Left renal pelvis (tissue), 4 donors: ENCODE measurements around the gene NBL1. TPM values are rescaled to one million over a fixed set of nuclear protein-coding genes. Genes with fewer than 3 reads are reported as not detected.
A peak's percentile ranks its signal among the peaks of the same experiment; 100 is the strongest.

Experiments
- DNase-seq, 4 donors: peaks; one replicate each; pipeline ENCODE4 v3.0.0-alpha.2; 2013; ENCODE audit warnings: low read depth in 4 of 4, low spot score in 3 of 4
- polyA plus RNA-seq, 4 donors: library from polyadenylated mRNA; unstranded; fragments of 120-200 nt; gene quantifications; one replicate each; pipeline ENCODE4 v1.2.1, GENCODE V29; 2013; ENCODE audit not compliant: insufficient read length in 4 of 4

NBL1 gene, protein sequence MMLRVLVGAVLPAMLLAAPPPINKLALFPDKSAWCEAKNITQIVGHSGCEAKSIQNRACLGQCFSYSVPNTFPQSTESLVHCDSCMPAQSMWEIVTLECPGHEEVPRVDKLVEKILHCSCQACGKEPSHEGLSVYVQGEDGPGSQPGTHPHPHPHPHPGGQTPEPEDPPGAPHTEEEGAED
- 10 to 100 TPM; 24.5 to 95.3 (median 27.5) TPM for polyA plus RNA-seq

GRCh38 chr1:19643602-19644394 is at the start of gene NBL1:
Gene NBL1, plus strand, starts transcription at chr1:19644311. Its CDS starts 10,720 bp downstream, at chr1:19655031.
- DNase-seq = no peak

DNA sequence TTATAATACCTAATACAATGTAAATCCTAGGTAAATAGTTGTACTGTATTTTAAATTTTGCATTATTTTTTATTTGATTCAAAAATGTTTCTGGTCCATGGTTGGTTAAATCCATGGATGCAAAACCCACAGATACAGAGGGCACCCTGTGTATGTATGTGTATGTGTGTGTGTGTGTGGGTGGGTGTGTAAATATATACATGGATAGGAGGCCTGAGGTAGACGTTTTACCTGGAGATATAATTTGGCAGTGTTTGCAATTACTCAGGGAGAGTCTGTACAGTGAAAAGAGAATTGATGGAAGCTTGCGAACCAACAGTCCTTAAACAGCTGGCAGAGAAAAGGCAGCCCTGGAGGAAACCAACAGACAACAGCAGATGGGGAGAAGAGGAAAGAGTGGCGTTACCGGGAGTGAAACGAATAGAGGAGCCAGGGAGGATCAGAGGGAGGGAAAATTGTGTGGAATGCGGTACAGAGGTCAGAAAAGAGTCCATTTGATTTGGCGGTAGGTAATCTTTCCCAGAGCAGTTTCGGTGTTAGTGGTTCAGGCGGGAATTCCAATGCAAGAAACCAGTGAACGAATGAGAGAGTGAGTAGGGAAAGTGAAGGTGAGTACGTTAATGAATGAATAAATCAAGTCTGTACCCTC is 47.9 kb upstream of the NBL1 start:
- DNase-seq = no peak

DNA sequence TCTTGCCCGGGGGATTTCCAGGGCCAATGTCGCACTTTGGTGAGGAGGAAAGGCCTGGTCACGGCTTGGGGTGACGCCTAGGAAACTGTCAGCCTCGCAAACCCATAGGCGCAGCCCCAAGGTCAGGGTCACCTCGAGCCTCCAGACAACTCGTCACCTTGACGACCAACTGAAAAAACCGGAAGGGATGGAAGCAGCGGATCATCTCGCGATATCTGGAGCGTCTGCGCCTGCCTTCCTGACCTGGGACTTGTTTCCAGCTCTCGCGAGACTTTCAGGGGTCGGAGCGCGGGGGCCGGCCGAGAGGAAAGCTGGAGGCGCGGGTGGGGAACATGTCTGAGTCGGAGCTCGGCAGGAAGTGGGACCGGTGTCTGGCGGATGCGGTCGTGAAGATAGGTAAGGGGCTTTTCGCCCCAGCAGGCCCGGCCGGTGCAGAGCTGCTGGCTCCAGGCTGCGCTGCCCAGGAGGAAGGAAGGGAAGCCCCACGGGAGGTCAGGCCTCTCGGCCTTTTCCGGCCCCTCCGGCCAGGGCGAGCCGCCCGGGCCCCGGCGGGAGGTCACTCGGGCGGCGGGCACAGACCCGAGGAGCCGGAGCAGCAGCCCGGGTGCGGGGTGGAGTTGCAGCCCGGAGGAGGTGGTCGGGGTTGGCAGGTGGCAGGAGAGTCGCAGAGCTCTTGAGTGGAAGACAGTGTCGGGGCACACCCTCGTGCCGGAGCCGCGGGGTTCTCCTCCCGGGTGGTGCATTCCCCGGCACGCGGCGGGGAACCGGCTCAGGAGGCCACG is 47.2 kb upstream of the NBL1 start:
- peak; percentile 93 to 98 (median 96) for DNase-seq

GRCh38 chr1:19597496-19598309 is 46.4 kb upstream of the NBL1 start:
- DNase-seq = peak in 1 of 4 donors; percentile 24

GRCh38 chr1:19599810-19600209 is 44.3 kb upstream of the NBL1 start:
- no peak for DNase-seq

- no peak for DNase-seq
Observed at GRCh38 chr1:19602486-19602885, 41.6 kb upstream of the NBL1 start.

DNA sequence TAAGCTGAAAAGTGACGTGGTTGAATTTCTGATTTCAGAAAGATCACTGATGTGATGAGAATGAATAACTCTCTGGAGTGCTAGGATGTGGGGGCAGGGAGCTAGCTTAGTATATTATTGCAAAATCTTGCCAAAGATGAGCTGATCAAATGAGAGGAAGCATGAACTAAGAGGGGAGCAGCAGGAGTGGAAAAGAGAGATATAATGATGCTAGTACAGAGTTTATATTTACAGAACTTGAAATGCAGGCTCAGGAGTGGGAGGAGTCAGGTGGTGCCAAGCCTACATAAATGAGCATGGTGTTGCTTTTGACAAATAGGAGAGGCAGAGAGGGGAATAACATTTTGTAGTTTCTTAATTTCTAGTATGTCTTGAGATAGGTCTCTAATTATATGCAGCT is 38.1 kb upstream of the NBL1 start:
- DNase-seq = no peak

DNA sequence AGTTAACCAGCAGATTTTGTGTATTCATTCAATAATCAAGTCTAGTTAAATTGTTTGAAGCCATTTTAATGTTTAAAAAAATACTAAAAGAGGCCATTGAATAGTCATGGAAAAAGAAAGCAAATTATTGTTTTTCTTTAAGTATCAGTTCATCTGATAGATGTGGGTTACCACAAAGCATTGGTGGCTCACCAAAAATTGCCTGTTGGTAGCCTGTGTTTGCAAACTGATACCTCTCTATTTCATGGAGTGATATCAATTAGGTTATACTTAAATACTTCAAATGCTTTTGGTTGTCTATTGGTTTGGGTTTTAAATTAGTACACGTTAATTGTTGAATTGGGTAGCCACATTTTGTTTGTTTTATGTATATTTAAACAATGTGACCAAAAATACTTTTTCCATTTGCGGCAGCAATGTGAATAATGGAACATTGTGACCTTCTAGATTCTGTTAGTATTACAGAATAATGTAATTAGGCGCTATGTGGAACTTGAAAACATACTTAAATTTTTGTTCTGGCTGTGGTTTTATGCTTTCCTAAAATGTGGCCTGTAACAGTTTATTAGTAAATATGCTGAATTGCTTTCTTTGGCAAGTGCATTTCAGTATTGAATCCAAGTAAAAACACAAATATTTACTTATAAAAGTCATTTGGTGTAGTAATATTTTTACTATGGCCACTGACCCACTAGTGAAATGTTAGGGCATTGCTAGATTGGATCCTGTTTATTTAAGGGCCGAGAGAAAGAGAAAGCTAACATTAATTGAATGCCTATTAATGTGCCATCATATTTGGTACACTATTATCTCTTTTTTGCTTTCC is 37.1 kb upstream of the NBL1 start:
- no peak for DNase-seq

- no peak for DNase-seq
Observed at GRCh38 chr1:19608232-19608631, 35.9 kb upstream of the NBL1 start.

DNA sequence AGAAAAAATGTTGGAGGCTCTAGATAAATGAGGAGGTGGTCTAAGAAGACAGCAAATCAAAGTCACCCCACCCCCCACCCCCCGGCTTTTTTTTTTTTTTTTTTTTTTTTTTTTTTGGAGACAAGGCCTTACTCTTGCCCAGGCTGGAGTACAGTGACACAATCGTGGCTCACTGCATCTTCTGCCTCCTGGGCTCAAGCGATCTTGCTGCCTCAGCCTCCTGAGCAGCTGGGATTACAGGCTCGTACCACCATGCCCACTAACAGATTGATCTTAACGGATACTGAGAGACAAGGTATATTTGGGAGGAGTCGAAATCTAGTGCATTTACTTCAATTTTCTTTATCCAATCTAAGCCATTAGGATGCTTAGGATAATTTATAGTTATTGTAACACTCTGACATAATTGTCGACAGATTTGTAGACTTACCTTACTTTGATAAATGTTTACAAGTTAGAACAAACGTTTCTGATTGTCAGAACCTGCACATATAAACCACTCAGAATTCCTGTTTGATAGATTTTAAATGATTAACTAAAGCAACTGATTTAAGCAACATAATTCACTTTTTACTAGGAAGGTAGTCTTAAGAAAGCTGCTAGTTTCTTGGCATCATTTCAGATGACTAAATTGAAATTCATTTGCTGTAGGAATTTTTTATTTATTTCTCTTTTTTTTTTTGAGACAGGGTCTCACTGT is 33.7 kb upstream of the NBL1 start:
- no peak for DNase-seq

DNA sequence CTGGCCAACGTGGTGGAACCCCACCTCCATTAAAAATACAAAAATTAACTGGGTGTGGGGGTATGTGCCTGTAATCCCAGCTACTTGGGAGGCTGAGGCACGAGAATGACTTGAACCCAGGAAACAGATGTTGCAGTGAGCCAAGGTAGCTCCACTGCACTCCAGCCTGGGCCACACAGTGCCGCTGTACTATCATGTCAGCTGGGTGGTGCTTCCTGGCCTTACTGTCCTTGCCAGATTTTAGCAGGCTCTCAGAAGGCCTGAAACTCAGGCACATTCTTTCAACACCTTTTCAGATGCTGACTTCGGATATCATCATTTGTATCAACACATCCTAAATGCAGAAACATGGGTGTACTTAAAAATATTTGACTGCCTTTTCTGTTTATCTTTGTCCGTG is 31.6 kb upstream of the NBL1 start:
- DNase-seq = no peak

DNA sequence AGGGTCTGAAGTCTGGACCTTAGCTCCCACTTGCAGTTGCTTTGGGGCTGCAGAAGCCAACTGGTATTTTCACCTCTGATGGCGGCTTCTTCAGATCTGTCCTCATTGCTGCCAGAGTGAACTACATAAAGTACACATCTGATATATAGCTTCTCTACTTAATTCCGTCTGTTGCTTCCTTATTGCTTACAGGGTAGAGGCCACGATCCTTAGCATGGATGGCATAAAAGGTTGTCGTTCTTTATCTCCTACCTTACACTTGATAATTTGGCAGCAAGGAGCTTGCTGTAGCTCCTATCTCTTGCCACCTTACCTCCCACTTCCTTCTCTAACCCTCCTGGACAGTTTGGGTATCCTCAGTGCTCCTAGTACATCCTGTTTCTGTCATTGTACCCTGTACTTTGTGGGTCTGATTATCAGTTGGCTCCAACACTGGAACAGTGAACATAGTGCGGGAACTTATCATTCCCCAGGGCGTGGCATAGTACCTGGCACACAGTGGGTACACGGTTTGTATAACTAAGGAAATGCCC is 30.9 kb upstream of the NBL1 start:
- DNase-seq = no peak

- DNase-seq = no peak
Observed at GRCh38 chr1:19615438-19615837, 28.7 kb upstream of the NBL1 start.

DNA sequence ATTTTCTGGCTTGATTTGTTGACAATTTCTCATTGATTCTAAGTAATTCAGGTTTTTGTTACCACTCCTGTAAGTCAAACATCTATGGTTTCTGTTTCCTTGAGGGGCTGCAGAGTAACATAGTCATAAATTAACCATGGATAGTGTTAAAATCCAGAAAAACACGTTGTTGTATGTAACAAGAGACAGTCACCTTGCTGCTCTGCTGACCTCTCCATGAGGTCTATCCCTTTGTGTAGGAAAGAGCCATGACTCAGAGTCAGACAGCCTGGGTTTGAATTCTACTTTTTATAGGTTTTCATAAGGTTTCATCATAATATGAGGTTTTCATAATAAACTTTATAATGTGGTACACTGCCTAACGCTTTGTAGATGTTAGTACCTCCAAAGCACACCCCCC is 27.6 kb upstream of the NBL1 start:
- DNase-seq = no peak

- DNase-seq = no peak
Observed at GRCh38 chr1:19617376-19617775, 26.7 kb upstream of the NBL1 start.

- no peak for DNase-seq
Observed at GRCh38 chr1:19618428-19618827, 25.7 kb upstream of the NBL1 start.

- DNase-seq = no peak
Observed at GRCh38 chr1:19619697-19620384, 24.3 kb upstream of the NBL1 start.

DNA sequence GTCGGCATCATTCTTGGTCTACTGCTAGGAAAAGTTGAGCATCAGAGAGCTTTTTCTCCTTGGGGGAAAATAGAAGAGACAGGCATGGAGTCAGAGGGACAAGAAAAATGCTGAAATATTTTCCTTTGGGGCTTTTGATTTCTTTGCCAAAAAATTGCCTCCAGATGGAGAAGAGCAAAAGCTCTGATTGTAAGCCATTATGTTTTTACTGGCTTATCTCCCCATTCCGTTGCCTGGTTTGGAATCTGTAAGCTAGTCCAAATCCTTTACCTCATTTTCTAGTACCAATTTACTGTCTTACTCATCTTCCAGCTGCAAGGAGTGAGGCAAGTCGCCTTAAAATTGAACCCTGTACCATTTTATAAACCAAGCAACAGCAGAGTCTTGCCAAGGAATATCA is 23.3 kb upstream of the NBL1 start:
- DNase-seq = no peak
